HG02623 (cell line): ENCODE data around the gene SRGAP3.

Experiments used
- ATAC-seq: cut with Tn5 transposase; IDR thresholded peaks from one replicate; pipeline ENCODE4 v1.9.1; 2021; ENCODE audit warnings: moderate library complexity; ENCODE audit not compliant: unreplicated experiment

The SRGAP3 gene

DNA sequence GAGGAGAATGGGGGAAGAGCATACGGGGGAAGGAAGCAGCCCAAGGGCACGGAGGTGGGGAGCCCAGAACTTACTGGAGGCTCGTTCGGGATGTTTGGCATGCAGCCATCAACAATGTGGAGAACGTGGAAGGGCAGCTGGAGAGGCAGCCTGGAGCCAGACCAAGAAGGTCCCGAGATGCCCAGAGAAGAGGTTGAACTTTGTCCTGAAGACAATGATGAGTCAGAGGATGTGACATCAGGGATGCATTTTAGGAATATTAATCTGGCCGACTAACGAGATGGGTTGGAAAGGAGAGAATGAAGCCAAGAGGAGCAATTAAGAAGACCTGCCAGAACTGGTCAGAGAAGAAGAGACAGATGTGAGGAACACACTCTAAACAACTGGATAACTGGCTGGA lies 98.2 kb downstream of the SRGAP3 start:
- no peak for ATAC-seq

GRCh38 chr3:9149566-9149965 lies 99.9 kb downstream of the SRGAP3 start:
- ATAC-seq, result no peak

DNA sequence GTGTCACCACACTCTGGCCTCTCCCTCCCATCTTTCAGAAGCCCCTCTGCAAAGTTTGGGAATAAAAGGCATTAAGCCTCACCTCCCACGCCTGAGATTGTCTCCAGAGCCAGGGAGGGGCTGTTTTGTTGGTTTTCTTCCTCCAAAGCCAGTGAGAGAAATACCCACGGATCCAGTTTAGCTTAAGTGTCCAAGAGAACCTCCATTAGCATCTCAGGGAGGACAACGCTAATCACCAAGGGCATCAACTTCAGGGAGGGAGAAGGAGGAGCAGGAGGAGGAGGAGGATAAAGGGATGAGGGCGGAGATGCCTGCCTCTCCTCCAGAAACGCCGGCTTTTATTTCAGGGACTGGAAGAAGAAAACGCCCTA lies 101.6 kb downstream of the SRGAP3 start:
- ATAC-seq, result no peak

GRCh38 chr3:9147215-9147895 lies 102.1 kb downstream of the SRGAP3 start:
- peak; percentile 46 for ATAC-seq

GRCh38 chr3:9146367-9147071 lies 102.9 kb downstream of the SRGAP3 start:
- no peak for ATAC-seq

- ATAC-seq, result no peak
These were observed 106.3 kb downstream of the SRGAP3 start for GRCh38 chr3:9143184-9143583.

DNA sequence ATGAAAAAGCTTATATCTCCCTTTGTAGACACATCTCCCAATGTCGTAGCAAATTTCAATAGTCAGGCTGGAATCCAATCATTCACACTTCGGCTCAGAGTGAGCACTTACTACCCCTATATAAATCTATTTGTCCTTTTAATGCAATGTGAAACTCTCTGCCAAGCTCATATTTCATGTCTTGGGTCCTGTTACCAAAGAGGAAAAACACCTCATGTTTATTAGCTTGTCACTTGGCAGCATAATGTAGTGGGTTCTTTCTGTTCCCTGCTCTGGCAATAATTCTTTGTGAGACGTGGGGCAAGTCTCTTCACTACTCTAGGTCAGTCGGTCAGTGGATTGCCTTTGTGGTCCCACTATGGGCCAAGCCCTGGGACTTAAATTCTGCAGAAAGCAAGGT lies 107.1 kb downstream of the SRGAP3 start:
- ATAC-seq, result no peak

DNA sequence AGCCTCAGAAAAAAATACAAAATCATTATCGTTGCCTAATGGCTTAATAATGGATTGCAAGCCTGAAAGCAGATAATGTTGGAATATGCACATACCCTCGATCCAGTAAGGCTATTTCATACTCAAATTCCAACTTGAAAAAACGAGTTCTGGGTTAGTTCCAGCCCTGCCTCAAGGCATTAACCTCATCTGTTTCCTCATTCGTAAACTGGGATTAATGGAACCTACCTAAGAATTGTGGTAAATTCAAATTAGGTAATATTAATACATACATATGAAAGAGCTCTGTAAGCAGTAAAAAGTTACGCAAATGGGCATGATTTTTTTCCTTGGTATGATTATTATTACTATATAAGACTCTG lies 107.5 kb downstream of the SRGAP3 start:
- no peak for ATAC-seq

GRCh38 chr3:9139366-9139765 lies 110.1 kb downstream of the SRGAP3 start:
- no peak for ATAC-seq

DNA sequence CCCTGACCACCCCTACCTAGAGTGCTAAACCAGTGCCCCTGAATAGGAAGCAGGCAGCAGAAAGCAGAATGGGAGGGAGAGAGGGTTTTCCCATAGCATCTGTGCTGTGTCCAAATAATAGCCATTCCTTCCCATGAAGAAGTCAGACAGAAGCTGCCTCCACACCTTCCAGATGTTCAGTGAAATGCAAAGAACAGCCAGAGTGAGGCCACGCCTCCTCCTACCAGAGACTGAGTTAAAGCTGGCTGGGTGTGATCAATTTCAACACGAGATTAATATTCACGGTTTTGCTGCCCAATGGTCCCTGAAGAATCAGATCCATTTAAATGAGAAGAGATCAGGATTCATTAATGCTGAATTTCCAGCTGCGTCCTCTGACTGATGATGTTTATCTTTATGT lies 111.8 kb downstream of the SRGAP3 start:
- no peak for ATAC-seq

DNA sequence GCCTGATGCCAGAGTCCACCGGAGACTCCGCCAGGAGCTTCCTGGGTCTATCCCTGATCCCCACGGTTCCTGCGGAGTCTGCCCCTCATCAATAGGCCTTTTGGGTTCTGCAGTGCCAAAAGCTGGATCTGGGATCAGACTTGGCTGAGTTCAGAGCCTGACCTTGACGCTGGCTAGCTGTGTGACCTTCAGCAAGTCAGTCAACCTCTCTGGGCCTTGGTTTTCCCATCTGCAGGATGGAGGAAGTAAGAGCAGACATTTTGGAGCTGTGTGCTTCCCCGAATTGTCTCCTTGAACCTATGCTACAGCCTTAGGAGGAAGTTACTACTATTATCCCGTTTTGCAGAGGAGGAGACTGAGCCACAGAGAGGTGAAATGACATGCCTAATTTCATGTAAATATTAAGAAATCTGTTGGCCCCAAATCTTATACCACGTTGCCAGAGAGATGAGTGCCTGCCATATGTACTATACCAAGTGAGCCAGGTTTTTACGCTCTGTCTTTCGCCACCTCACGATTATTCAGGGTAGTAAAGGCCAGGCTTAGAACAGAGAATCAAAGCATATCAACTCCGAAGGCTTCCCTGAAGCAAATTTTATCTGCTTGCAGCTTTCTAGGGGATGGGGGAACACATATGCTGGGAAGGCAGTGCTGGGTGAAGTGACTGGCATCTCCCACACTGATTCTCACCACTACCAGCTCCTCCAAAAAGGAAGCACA lies 112.5 kb downstream of the SRGAP3 start:
- no peak for ATAC-seq

- no peak for ATAC-seq
These were observed 113.4 kb downstream of the SRGAP3 start for GRCh38 chr3:9135930-9136525.

GRCh38 chr3:9135526-9135925 lies 113.9 kb downstream of the SRGAP3 start:
- no peak for ATAC-seq

GRCh38 chr3:9133656-9134055 lies 115.8 kb downstream of the SRGAP3 start:
- ATAC-seq, result no peak

GRCh38 chr3:9130345-9131305 lies 118.8 kb downstream of the SRGAP3 start:
- ATAC-seq, result no peak

DNA sequence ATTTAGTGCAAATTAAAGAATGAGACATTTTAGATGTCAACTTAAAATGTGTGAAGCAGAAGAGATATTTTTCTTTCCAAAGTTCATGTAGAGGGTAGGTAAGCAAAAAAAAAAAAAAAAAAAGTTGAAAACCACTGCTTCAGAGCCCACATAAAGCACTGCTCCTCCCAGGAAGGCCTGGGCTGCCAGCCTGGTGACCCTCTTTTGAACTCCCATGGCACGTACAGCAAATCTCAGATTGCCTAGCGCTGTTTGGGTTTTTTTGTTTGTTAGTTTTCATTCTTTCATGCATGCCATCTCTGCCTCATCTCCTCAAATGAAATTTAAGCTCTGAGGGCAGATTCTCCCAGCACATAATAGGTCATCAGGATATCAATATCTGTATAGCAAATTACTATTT lies 120.1 kb downstream of the SRGAP3 start:
- no peak for ATAC-seq

- no peak for ATAC-seq
These were observed 124.0 kb downstream of the SRGAP3 start for GRCh38 chr3:9125278-9125951.

GRCh38 chr3:9124730-9125129 lies 124.7 kb downstream of the SRGAP3 start:
- ATAC-seq, result no peak

DNA sequence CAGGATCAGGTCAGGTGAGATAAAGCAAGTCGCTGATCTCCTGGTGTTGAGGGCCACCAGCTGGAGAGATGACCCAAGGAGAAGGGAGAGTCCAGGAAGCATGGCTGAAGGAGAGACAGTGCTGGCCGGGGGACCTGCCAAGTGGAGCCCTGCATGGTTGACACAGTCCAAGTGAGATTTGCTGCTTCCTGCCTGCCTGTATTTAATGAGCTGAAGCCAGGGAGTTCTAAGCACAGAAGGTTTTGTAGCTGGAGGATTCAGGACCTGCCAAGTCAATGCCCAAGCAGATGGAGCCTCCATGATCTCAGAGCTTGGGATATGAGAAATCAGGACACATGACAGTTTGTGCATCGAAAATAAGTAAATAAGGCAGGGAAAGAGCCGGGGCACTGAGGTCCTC lies 125.6 kb downstream of the SRGAP3 start:
- ATAC-seq, result no peak

GRCh38 chr3:9122732-9123364 lies 126.6 kb downstream of the SRGAP3 start:
- ATAC-seq, result no peak
